ENCODE results near the gene ST3GAL3.

ST3GAL3 gene

GRCh38 chr1:43786960-43787359 lies 79.6 kb downstream of the ST3GAL3 start:
- DNase-seq (ENCODE audit: low spot score), result no peak

GRCh38 chr1:43789604-43790550 lies 82.5 kb downstream of the ST3GAL3 start:
- no peak for DNase-seq (ENCODE audit: low spot score)

- no peak for DNase-seq (ENCODE audit: low spot score)
Observed at GRCh38 chr1:43791243-43791642, 83.9 kb downstream of the ST3GAL3 start.

GRCh38 chr1:43796111-43796581 lies 88.8 kb downstream of the ST3GAL3 start:
- DNase-seq (ENCODE audit: low spot score), result no peak

- no peak for DNase-seq (ENCODE audit: low spot score)
Observed at GRCh38 chr1:43797891-43798290, 90.6 kb downstream of the ST3GAL3 start.

- no peak for DNase-seq (ENCODE audit: low spot score)
Observed at GRCh38 chr1:43799656-43800635, 92.6 kb downstream of the ST3GAL3 start.

GRCh38 chr1:43800771-43801170 lies 93.4 kb downstream of the ST3GAL3 start:
- DNase-seq (ENCODE audit: low spot score), result no peak

GRCh38 chr1:43801203-43801602 lies 93.9 kb downstream of the ST3GAL3 start:
- DNase-seq (ENCODE audit: low spot score), result no peak

GRCh38 chr1:43802356-43802980 lies 95.1 kb downstream of the ST3GAL3 start:
- DNase-seq (ENCODE audit: low spot score), result no peak

GRCh38 chr1:43803105-43803504 lies 95.8 kb downstream of the ST3GAL3 start:
- no peak for DNase-seq (ENCODE audit: low spot score)

- DNase-seq (ENCODE audit: low spot score), result no peak
Observed at GRCh38 chr1:43803646-43804045, 96.3 kb downstream of the ST3GAL3 start.

GRCh38 chr1:43804569-43804968 lies 97.2 kb downstream of the ST3GAL3 start:
- DNase-seq (ENCODE audit: low spot score), result no peak

- no peak for DNase-seq (ENCODE audit: low spot score)
Observed at GRCh38 chr1:43805340-43805739, 98.0 kb downstream of the ST3GAL3 start.

- DNase-seq (ENCODE audit: low spot score), result no peak
Observed at GRCh38 chr1:43806183-43806582, 98.8 kb downstream of the ST3GAL3 start.

- no peak for DNase-seq (ENCODE audit: low spot score)
Observed at GRCh38 chr1:43809097-43809673, 101.8 kb downstream of the ST3GAL3 start.

- DNase-seq (ENCODE audit: low spot score), result no peak
Observed at GRCh38 chr1:43812579-43812978, 105.2 kb downstream of the ST3GAL3 start.

GRCh38 chr1:43814401-43814800 lies 107.1 kb downstream of the ST3GAL3 start:
- no peak for DNase-seq (ENCODE audit: low spot score)

- no peak for DNase-seq (ENCODE audit: low spot score)
Observed at GRCh38 chr1:43817304-43817939, 110.1 kb downstream of the ST3GAL3 start.

GRCh38 chr1:43818691-43819090 lies 111.4 kb downstream of the ST3GAL3 start:
- no peak for DNase-seq (ENCODE audit: low spot score)

GRCh38 chr1:43819357-43819756 lies 112.0 kb downstream of the ST3GAL3 start:
- no peak for DNase-seq (ENCODE audit: low spot score)

GRCh38 chr1:43821471-43821870 lies 114.1 kb downstream of the ST3GAL3 start:
- no peak for DNase-seq (ENCODE audit: low spot score)

Data from activated CD4-positive, alpha-beta T cell treated with anti-CD3 and anti-CD28 coated beads, Interleukin-2, Interleukin-4, amounts not matched to agents 100 ng/mL and 50 ng/mL, durations not matched to agents 16 hours and 8 hours (primary cell).